GM21723 (cell line): Measurements from ENCODE around the gene TM4SF4.
"Not testable (repeated sequence)": the region's sequence is repeated elsewhere in the genome, so short reads cannot be mapped to it uniquely, and the experiment has no call there.

Experiments
- ATAC-seq: cut with Tn5 transposase; IDR thresholded peaks from one replicate; pipeline ENCODE4 v1.9.1; 2021; ENCODE audit warnings: mild to moderate bottlenecking, moderate library complexity; ENCODE audit not compliant: unreplicated experiment

The TM4SF4 gene, protein sequence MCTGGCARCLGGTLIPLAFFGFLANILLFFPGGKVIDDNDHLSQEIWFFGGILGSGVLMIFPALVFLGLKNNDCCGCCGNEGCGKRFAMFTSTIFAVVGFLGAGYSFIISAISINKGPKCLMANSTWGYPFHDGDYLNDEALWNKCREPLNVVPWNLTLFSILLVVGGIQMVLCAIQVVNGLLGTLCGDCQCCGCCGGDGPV

DNA sequence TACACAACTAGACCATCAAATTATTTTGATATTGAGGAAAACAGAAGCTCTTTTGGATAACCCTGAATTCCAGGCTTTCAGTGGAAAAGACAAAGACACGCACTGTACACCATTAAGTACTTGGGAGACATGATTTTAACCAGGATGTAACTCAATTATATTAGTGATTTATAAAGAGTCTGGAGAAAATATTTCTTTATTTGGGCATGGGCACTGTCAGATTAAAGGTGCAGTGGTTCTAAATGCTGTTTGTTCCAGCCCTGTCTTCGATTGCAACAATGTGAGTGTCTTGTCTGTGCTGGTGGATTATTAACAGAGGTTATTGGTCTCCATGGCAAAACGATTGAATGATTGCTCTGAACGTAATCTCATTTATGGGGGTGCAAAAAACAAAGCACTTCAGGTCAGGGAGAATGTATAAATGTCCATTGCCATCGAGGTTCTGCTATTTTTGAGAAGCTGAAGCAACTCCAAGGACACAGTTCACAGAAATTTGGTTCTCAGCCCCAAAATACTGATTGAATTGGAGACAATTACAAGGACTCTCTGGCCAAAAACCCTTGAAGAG is at the start of gene TM4SF4:
TM4SF4 (plus strand) TSS at position 448 of the 568 bp plus-strand sequence. CDS start 181 bp downstream, outside the sequence.
- no peak for ATAC-seq

DNA sequence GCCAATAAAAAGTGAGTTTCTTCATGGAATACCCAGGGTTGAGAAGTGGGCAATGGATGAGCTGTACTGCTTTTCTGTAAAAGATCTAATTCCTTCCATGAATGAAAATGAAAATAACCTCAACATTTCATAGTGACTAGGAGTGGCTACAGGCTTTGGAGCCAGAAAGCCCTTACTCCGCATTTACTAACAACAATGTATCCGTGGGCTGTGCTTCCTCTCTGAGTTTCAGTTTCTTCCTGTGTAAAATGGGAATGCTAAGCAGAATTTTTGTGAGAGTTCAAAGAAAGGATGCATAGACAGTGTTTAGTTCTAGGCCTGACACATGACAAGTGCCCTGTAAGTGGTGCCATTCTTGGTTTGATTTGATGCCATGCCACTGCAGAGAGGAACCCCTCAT is 49.6 kb upstream of the TM4SF4 start:
- no peak for ATAC-seq

DNA sequence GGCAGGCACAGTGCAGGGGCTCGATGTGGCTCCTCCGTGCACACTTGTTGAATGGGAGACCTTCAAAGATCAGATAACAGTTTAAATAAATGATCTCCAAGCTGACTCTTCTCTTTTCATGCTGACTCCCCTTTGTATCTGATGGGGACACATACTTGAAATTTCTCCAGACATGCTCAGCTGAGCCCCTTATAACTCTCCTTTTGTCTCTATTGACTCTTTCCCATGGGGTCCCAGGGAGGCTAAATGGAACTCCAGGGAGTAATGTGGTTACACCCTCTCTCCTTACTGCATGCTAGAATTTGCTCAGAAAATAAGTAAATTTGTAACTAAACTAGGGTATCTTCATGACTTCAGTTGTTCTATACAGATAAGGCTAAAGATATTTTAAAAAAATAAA is 48.2 kb upstream of the TM4SF4 start:
- ATAC-seq: no peak

DNA sequence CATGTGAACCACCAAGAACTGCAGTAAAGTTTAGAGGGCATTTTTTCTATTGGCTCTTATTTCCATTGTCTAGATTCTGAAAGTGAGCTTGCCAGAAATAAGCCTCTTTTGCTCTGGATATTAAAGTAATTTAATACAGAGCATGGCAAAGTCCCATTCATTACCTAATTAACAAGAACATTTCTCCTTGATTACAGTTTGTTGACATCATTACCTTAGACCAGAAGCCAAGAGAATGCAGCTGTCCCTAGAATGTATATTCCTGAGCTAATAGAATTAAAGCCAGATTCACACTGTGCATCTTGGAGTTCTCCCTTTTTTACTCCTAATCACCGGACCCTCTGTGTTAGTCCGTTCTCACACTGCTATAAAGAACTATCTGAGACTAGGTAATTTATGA is 46.4 kb upstream of the TM4SF4 start:
- no peak for ATAC-seq

DNA sequence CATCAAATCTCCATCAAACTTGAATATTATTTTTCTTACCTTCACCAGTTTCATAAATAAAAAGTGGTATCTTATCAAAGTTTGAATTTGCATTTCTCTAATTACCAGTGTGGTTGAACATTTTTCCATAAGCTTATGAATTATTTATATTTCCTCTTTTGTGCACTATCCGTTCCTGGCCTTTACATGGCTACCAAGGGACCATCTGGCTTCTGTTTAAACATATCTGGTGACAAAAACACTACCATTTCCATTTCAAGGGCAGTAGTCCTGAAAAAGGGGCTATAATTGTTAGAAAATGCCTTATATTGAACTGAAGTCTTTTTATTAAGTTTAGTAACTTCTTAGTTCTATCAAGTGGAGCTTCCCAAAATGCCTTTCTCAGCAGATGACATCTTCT is 44.3 kb upstream of the TM4SF4 start:
- no peak for ATAC-seq

DNA sequence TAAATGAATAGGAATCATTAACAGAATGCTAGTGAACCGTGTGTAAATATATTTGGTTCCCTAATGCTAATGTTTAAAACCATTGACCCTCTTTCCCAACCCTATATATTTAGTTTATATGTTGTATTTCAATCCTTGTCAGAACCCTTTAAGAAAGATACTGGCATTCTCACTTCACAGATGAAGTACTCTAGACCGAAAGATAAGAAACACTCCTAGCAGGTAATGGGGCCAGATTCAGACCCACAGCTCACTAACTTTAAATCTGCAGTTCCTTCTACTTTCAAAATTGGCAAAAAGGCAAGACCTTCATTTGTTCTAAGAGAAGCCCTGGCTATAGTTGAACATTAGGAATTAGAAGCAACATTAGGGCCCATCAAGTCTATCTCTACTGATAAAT is 42.3 kb upstream of the TM4SF4 start:
- ATAC-seq: no peak

DNA sequence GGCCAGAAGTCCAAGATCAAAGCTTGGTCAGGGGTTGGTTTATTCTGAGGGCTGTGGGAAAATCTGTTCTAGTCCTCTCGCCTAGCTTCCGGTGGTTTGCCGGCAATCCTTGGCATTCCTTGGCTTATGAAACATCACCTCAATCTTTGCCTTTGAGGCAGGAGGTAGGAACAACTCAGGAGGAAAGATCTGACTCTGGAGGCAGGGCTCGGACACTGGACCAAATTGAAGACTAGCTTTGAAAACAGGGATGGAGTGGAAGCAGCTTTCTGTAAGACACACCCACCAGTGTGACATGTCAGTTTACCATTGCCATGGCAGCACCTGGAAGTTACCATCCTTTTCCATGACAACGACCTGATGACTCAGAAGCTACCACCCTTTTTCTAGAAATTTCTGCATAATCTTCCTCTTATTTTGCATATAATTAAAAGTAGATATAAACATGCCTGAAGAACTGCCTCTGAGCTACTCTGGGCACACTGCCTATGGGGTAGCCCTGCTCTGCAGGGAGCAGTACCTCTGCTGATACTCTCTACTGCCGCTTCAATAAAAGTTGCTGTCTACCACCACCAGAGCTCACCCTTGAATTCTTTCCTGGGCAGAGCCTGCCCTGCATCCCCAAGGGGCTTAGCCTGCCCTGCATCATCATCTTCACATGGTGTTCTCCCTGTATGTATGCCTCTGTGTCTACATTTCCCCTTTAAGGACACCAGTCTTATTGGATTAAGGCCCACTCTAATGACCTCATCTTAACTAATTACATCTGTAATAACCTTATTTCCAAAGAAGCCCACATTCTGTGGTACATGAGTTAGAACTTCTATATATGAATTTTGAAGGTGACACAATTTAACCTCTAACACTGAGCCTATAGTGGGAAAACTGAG is 38.3 kb upstream of the TM4SF4 start:
- no peak for ATAC-seq

DNA sequence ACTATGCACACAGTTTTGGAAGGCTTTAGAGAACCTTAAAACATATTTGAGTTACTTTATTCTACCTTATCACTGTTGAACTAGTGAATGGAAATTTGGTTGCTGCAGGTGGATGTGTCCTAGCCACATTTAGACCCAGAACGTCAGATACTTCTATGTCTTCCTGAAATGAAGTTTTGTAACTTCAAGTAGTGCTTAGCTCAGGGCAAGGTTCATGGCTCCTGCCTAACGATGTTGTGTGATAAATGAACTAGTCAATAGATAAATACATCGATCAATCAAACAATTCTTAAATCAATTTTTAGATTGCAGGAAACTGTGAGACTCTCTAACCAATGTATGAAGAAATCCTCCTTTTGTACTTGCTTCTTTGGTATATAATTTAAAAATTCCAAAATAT is 37.2 kb upstream of the TM4SF4 start:
- ATAC-seq: no peak

DNA sequence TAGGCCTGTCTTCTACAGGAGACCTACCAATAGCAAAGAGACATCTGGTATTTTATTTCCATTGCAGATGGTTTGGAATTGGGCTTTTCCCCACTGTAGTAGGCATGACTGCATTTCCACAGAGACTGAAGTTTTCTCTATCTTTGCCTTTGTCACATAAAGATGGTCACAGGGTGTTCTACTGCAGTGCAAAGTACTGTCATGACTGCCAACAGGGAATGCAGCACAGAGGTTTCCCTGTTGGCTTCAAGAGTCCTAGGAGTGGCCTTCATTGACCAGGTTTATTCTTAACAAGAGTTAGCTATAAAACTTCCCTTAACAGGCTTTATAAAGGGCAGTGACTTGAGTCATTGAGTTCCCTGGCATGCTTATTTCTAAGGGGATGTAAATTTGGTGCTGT is 36.8 kb upstream of the TM4SF4 start:
- no peak for ATAC-seq

DNA sequence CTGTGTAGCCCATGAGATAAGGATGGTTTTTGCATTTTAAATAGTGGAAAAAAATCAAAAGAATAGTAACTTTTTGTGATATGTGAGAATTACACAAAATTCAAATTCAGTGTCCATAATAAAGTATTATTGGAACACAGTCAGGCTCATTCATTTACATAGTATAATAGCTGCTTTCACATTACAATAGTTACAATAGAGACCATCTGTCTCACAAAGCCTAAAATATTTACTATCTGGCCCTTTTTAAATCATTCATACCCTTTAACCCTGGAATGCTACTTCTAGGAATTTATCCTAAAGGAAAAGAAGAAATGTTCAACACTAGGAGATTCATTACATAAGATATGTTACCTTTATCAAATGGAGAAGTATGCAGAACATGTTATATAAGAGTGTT is 35.5 kb upstream of the TM4SF4 start:
- no peak for ATAC-seq

DNA sequence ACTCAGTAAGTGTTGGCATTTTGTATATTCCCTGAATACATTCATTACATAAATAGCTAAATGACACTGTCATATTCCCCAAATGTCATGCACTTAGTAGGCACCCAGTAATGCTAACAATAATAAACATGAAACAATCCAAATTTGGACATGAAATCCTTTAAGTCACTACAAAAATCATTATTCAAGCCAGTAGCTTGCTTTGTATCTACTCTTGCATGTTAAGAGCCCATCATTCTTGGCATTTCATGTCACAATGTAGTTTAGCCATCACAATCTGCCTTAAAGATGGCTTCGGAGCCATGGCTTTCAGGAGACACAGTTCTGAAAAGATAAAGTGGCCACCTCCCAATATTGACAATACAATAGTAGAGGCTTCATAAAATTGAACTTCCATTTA is 32.9 kb upstream of the TM4SF4 start:
- ATAC-seq: no peak

DNA sequence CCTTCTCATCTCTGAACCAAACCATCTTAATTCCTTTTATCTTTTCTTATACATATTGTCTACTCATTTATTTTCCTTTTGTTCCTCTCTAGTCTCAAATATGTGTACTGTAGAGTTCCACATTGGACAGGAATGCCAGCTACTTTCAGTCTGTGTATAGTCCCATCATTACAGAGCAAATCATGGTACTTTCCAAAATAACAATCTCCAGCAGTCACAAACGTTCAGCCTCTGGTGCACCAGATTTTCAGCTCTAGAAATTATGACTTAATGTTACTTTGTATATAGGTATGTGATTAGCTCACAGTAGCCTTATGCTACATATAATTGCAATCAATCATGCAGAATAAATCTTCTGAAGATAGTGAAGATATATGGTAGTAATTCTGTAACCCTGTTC is 32.5 kb upstream of the TM4SF4 start:
- ATAC-seq: no peak

DNA sequence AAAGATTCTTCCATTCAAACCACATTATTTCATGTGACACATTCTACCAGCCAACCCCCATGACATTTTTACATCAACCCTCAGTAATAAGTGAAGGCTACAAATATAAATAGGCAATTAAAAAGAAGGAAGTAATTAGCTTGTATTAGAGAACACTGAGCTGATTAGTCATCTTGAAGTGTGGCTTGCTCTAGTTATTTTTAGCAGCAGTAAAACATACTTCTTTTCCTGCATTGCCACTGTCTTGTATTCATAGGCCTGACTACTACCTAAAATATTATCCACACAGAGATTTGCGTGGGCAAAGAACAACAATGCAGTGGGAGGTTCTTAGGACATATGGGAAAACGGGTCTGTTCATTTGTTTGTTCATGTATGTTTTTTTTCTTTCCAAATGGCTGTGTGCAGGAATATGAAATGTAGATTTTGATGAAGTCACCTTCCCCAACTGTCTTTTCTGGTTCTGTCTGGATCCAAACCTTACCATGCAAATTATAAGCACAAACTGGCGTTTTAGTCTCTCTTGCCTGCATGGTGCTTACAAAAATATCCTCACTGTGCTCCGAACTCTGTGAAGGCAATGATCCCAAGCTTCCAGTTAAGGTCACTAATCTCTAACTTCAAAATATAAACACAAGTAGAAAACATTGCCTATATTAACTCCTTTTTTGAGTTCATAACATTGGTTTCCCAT is 31.5 kb upstream of the TM4SF4 start:
- ATAC-seq: no peak

DNA sequence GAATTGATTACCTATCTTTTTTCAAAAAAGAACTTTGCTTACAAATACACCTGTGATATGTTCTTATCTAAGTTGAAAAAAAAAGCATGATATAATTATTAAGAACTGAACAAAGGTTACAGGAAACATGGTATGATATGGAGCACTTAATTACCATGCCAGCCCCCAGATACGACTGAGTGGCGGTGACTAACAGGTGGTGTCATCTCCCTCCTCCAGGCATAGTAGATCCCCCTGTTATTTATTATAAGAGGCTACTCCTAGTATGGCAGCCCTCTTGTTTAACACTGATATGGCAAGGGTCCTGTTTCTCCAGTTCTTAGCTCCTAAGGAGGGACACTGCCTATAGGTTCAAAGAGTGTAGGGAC is 31.0 kb upstream of the TM4SF4 start:
- ATAC-seq: no peak

DNA sequence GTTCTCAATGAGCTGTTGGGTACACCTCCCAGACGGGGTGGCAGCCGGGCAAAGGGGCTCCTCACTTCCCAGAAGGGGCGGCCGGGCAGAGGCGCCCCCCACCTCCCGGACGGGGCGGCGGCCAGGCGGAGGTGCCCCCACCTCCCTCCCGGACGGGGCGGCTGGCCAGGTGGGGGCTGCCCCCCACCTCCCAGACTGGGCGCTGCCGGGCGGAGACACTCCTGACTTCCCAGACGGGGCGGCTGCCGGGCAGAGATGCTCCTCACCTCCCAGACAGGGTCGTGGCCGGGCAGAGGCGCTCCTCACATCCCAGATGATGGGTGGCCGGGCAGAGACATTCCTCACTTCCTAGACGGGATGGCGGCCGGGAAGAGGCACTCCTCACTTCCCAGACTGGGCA is 29.6 kb upstream of the TM4SF4 start:
- ATAC-seq: not testable (repeated sequence)

DNA sequence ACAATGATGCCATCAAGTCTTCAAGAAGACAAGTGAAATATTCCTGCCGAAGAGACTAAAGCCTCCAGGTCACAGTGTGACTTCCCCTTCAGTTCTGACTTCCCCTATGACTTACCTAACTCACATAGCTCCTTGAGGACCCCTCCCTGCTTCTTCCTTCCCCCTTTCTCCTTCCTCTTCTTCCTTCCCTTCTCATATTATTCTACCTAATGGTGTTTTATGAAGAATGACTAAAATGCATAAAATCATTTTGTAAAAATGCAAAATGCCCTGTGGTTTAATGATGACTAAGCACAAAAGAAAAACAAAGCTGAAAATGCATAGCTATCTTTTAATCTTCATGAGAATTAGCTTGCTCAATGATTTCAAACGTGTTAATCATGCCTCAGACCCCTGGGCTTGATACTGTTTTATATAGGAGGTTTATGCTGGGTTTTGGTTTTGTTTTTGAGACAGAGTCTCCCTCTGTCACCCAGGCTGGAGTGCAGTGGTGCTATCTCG is 26.1 kb upstream of the TM4SF4 start:
- ATAC-seq: no peak

DNA sequence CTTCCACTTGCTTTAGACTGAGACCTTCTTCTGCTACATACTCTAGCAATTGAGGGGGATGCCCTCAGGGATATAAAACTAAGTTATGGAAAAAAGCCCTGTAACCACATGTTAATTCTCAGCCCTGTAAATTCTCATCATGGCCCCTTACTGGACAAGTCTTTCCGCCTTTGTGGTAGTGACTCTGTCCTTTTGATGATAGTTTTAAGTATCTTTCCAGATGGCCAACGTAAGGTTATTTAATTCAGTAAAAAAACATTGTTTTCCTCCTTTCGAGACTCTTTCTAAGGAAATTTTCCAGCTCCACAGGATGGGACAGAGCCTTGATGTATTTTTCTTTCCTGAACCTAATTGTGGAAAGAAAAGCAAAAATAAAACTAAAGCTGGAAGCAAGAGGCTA is 25.3 kb upstream of the TM4SF4 start:
- ATAC-seq: no peak

DNA sequence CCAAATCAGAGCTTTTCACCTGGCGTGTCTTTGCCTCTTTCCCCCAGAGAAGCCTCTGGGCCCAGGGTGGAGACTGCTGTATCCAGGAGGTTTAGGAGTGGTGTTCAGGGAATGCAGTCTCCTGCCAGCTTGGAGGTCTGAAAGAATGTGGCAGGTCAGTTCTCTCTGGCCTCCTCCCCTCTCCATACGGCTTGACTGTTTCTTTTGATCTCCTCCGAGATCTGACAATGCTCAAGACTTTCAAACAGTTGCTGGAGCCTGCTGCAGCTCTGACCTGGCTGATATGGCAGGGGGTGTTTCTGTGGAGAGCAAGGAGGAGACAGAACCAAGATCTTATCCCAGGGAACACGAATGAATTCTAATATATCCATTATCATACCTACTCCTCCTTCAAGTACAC is 24.7 kb upstream of the TM4SF4 start:
- no peak for ATAC-seq

DNA sequence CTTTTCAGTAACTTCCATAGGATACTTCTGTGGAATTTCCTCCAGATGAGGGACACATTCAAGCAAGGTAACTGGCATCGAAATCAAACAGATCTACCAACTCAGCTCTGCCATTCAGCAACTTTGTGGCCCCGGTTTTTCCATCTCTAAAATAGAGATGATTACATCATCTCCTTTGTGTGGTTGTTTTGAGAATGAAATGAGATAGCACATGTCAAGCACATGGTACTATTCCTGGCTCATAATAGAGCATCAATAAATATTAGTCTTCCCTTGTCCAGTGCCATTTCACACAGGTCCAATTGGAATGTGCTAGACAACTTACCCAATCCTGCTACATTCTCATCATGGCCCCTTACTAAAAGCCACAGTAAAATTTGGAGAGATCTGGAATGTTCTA is 24.2 kb upstream of the TM4SF4 start:
- no peak for ATAC-seq

DNA sequence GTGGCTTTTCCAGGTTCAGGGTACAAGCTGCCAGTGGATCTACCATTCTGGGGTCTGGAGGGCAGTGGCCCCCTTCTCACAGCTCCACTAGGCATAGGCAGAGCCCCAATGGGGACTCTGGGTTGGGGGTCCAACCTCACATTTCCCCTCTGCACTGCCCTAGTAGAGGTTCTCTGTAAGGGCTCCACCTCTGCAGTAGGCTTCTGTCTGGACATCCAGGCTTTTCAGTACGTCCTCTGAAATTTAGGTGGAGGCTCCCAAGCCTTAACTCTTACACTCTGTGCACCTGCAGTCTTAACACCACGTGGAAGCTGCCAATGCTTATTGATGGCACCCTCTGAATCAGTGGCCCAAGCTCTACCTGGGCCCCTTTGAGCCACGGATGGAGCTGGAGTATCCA is 22.5 kb upstream of the TM4SF4 start:
- no peak for ATAC-seq

DNA sequence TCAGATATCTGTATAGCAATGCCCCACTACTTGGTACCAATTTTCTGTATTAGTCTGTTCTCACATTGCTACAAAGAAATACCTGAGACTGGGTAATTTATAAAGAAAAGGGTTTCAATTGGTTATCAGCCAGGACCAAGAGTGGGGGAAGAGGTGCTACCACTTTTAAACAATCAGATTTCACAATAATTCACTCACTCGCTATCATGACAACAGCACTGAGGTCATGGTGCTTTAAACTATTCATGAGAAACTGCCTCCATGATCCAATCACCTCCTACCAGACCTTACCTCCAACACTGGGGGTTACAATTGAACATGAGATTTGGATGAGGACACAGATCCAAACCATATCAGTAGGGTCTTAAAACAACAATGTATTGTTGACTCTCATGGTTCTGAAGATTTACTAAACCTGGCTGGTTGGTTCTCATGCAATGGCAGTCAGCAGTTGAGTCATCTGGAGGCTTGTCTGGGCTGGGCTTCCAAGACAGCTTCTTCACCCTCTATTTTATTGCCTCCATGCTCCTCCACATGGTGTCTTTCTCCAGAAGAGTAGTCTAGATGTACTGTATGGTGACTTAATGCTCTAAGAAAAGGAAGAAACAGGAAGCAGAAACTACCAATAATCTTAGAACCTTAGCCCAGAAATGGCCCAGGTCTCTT is 21.2 kb upstream of the TM4SF4 start:
- no peak for ATAC-seq
